ENCODE measurements around the gene EPHA3.

DNA sequence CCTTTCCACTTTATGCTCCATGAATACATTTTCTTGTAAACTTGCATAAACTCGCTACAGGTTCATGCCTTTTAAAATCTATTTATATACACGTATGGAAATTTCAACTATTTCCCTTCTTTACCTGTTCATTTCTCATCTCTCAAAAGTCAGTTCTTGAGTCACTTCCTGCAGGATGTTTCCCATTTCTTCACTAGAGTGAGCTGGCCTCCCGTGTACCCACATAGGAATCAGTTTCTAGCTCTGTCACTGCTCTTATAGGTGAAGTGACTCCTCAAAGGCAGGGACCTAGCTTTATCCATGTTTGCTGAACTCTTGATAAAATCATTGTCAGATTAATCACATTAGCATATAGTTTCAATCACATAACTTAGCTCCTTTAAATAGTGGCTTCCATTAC, 259.7 kb downstream of the EPHA3 start:
- no peak for TF ChIP-seq POLR2A (IDR thresholded peaks at IDR 0.05; ENCODE audit: extremely low read depth, insufficient read length)
- TF ChIP-seq MYC (IDR thresholded peaks at IDR 0.05; ENCODE audit: low read depth, low read length) = no peak
